Measurements from ENCODE around the gene POFUT1. TPM values are rescaled to one million over a fixed set of nuclear protein-coding genes. Genes with fewer than 3 reads are reported as not detected.

POFUT1 gene
- total RNA-seq, 2 experiments from 2014 or later = 23.9 to 24.2 TPM

- POLR2A ChIA-PET = no interaction called here
- no peak overlapping the region for H3K27ac Mint-ChIP-seq
- no peaks in the 10 kb centered on the region for H3K4me1 Mint-ChIP-seq
- ATAC-seq (ENCODE audit: low read depth) = no peak
- no peaks in the 10 kb centered on the region for H3K9me3 Mint-ChIP-seq
- no peaks in the 10 kb centered on the region for H3K27me3 Mint-ChIP-seq
- DNase-seq = no peak
- no peak overlapping the region for H3K4me3 Mint-ChIP-seq
- H3K36me3 Mint-ChIP-seq = peaks cover 3% of the 10 kb centered on the region
These were observed 28.2 kb upstream of the POFUT1 start for GRCh38 chr20:32179515-32179914.

DNA sequence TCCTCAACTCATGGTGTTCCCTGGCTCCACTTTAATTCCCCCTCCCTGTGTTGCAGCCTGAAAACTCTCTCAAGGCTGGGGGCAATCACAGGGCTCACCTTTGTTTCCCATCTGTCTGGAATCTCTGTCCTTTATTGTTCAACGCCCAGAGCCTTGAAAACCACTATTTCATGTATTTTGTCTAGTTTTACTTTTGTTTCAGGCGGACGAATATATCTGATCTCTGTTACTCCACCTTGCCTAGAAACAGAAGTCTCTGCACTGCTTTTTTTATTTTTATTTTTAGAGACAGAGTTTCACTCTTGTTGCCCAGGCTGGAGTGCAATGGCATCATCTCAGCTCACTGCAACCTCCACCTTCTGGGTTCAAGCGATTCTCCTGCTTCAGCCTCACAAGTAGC lies 27.7 kb upstream of the POFUT1 start:
- Mint-ChIP-seq H3K9me3 (no peaks in the 10 kb centered on the region), H3K27ac (no peak overlapping the region), H3K27me3 (no peaks in the 10 kb centered on the region), H3K4me3 (no peak overlapping the region), H3K4me1 (no peaks in the 10 kb centered on the region), H3K36me3 (peaks cover 3% of the 10 kb centered on the region)
- ATAC-seq (ENCODE audit: low read depth) (no peak), DNase-seq (no peak)
- POLR2A ChIA-PET = no interaction called here

- H3K27me3 Mint-ChIP-seq = no peaks in the 10 kb centered on the region
These were observed 26.1 kb upstream of the POFUT1 start for GRCh38 chr20:32181606-32182005.

GRCh38 chr20:32183947-32184635 lies 23.6 kb upstream of the POFUT1 start:
- H3K36me3 Mint-ChIP-seq = no peaks in the 10 kb centered on the region
- ATAC-seq (ENCODE audit: low read depth) (no peak), DNase-seq (no peak)
- no peak overlapping the region for H3K4me3 Mint-ChIP-seq
- POLR2A ChIA-PET = interaction anchor here (0.7 kb wide), 1 partner anchor 409 kb away, joined by 5 read pairs; no protein-coding TSS in a partner anchor
- H3K27ac Mint-ChIP-seq = no peak overlapping the region
- no peaks in the 10 kb centered on the region for H3K9me3 Mint-ChIP-seq
- no peaks in the 10 kb centered on the region for H3K27me3 Mint-ChIP-seq
- peaks cover 4% of the 10 kb centered on the region for H3K4me1 Mint-ChIP-seq

More at GRCh38 chr20:32181606-32182005, 26.1 kb upstream of the POFUT1 start:
- DNase-seq (no peak), ATAC-seq (ENCODE audit: low read depth) (no peak)
- no peak overlapping the region for H3K4me3 Mint-ChIP-seq
- no peaks in the 10 kb centered on the region for H3K9me3 Mint-ChIP-seq
- H3K27ac Mint-ChIP-seq = no peak overlapping the region
- POLR2A ChIA-PET = no interaction called here
- H3K4me1 Mint-ChIP-seq = no peaks in the 10 kb centered on the region
- H3K36me3 Mint-ChIP-seq = peaks cover 3% of the 10 kb centered on the region

GRCh38 chr20:32184961-32185603 lies 22.6 kb upstream of the POFUT1 start:
- peaks cover 6% of the 10 kb centered on the region for H3K4me1 Mint-ChIP-seq
- no peak for DNase-seq
- H3K9me3 Mint-ChIP-seq = no peaks in the 10 kb centered on the region
- H3K4me3 Mint-ChIP-seq = no peak overlapping the region
- no peaks in the 10 kb centered on the region for H3K36me3 Mint-ChIP-seq
- H3K27me3 Mint-ChIP-seq = no peaks in the 10 kb centered on the region
- ATAC-seq (ENCODE audit: low read depth) = no peak
- H3K27ac Mint-ChIP-seq = no peak overlapping the region
- POLR2A ChIA-PET = no interaction called here

GRCh38 chr20:32186506-32186905 lies 21.2 kb upstream of the POFUT1 start:
- DNase-seq (no peak), ATAC-seq (ENCODE audit: low read depth) (no peak)
- H3K27ac Mint-ChIP-seq = no peak overlapping the region
- H3K36me3 Mint-ChIP-seq = no peaks in the 10 kb centered on the region
- H3K9me3 Mint-ChIP-seq = no peaks in the 10 kb centered on the region
- H3K4me1 Mint-ChIP-seq = peaks cover 11% of the 10 kb centered on the region
- H3K27me3 Mint-ChIP-seq = no peaks in the 10 kb centered on the region
- POLR2A ChIA-PET = interaction anchor here (0.7 kb wide), 1 partner anchor 61 kb away, joined by 4 read pairs; no protein-coding TSS in a partner anchor
- no peak overlapping the region for H3K4me3 Mint-ChIP-seq

DNA sequence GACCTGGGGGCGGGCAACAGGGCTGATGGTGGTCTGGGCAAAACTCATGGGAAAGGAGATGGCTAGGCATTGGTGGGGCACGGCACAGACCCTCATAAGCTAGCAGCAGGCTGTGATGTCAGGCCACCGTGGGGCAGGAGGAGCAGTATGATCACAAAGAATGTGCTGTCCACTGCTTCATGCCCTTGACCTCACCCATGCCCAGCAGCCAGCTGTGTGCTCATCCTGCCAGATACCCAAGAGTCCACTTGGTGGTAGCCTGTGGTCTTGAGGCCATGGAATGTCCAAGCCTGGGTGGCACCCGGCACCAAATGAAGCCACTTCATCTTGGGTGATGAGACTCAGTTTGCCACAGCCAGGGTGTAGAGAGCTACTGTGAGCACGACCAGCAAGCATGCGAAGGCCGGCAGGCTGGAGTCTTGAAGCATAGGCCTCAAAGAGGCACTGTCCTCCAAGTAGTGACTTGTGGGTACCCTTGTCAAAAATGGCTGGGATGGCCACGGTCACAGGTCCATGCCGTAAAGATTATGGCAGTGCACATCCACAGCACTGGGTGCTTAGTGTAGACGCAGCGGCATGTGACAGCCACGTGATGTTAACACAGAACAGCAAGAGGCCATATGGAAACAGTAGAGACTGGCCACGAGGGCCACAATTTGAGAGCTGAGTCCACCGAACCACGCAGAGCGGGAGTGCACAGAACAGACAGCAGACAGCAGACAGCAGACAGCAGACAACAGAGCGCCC lies 19.1 kb upstream of the POFUT1 start:
- H3K4me3 Mint-ChIP-seq = peak overlapping the region; percentile 73
- no peak for ATAC-seq (ENCODE audit: low read depth)
- peaks cover 15% of the 10 kb centered on the region for H3K4me1 Mint-ChIP-seq
- peaks cover 2% of the 10 kb centered on the region for H3K36me3 Mint-ChIP-seq
- no peaks in the 10 kb centered on the region for H3K27me3 Mint-ChIP-seq
- POLR2A ChIA-PET = no interaction called here
- DNase-seq = no peak
- H3K9me3 Mint-ChIP-seq = no peaks in the 10 kb centered on the region
- H3K27ac Mint-ChIP-seq = peak overlapping the region; percentile 50

DNA sequence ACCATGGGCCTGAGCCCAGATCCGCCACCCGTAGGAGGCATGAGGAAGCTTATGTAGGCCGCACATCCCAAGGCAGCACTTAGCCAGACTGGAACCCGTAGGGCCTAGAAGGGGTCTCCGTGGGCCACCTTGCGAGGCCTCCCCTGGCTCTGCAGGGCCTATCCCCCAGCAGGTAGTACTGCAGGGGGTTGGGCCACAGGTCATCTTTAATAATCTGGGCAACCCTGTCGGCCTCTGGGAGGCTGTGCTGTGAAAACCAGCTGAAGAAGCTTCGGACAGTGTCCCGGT lies 18.6 kb upstream of the POFUT1 start:
- peak overlapping the region; percentile 82 for H3K4me3 Mint-ChIP-seq
- H3K36me3 Mint-ChIP-seq = peaks cover 2% of the 10 kb centered on the region
- H3K27ac Mint-ChIP-seq = no peak overlapping the region
- H3K4me1 Mint-ChIP-seq = peaks cover 19% of the 10 kb centered on the region
- no peak for DNase-seq
- no peaks in the 10 kb centered on the region for H3K27me3 Mint-ChIP-seq
- no peaks in the 10 kb centered on the region for H3K9me3 Mint-ChIP-seq
- ATAC-seq (ENCODE audit: low read depth) = no peak
- POLR2A ChIA-PET = interaction anchor here (0.5 kb wide), 1 partner anchor 346 kb away, joined by 3 read pairs; no protein-coding TSS in a partner anchor

DNA sequence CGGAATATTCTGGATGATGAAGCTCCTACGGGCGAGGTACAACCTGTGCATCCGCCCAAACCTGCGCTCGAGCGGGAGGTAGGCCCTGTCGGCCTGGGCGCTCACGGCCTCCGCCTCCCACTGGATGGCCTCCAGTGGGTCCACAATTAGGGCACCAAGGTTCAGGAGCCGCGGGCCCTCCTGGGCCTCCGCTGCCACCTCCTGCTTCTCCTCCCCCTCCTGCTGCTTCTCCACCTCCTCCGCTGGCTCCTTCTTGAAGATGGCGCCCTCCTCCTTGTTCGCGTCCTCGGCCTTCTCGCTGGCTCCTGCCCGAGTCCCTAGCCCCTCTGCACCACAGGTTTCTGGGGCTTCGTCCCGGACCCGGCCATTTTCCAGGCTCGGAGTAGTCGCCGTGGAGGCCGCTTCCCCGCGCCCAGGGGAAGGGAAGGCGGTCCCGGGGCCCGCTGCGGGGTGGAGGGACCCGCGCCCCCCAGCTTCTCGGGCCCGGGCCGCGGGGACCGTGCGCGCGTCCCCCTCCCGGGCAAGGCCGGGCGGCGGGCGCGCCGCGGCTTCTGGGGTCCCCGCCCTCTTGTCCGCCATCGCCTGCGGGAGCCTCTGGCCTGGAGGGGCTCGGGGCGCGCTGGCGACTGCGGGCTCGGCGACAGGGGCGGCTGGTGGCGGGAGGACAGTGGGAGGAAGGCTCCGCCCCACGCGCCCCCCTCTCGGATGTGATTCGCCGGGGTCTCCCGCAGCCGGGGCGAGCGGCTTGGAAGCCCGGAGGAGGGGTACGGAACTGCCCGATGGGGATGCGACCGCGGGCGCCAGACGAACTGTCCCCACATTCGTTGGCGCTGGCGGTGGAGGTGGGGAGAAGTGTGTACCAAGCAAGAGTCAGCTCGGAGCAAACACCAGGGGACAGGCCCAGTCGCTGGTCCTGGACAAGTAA lies 17.7 kb upstream of the POFUT1 start:
- Mint-ChIP-seq H3K27me3 (no peaks in the 10 kb centered on the region), H3K27ac (peak overlapping the region; percentile 76), H3K4me3 (peak overlapping the region; percentile 82), H3K9me3 (no peaks in the 10 kb centered on the region), H3K36me3 (peaks cover 2% of the 10 kb centered on the region), H3K4me1 (peaks cover 21% of the 10 kb centered on the region)
- ATAC-seq (ENCODE audit: low read depth) = peak; percentile 63
- DNase-seq = peak; percentile 62
- POLR2A ChIA-PET = interaction anchor here (0.5 to 1.0 kb wide), 2 partner anchors 87 to 345 kb away, joined by 3 read pairs; partner anchors contain the start of gene KIF3B

- no peaks in the 10 kb centered on the region for H3K9me3 Mint-ChIP-seq
- peaks cover 21% of the 10 kb centered on the region for H3K4me1 Mint-ChIP-seq
- POLR2A ChIA-PET = interaction anchor here (1.0 to 1.1 kb wide), 2 partner anchors 16 to 86 kb away, joined by 3 read pairs; partner anchors contain the start of gene KIF3B
- no peaks in the 10 kb centered on the region for H3K27me3 Mint-ChIP-seq
- H3K4me3 Mint-ChIP-seq = peak overlapping the region; percentile 70
- peaks cover 2% of the 10 kb centered on the region for H3K36me3 Mint-ChIP-seq
- peak overlapping the region; percentile 76 for H3K27ac Mint-ChIP-seq
- ATAC-seq (ENCODE audit: low read depth) (no peak), DNase-seq (no peak)
These were observed 16.9 kb upstream of the POFUT1 start for GRCh38 chr20:32190616-32191415.

- DNase-seq = no peak
- Mint-ChIP-seq H3K27ac (peak overlapping the region; percentile 31), H3K4me1 (peaks cover 21% of the 10 kb centered on the region), H3K9me3 (no peaks in the 10 kb centered on the region), H3K36me3 (peaks cover 2% of the 10 kb centered on the region), H3K4me3 (no peak overlapping the region), H3K27me3 (no peaks in the 10 kb centered on the region)
- no peak for ATAC-seq (ENCODE audit: low read depth)
- POLR2A ChIA-PET = interaction anchor here (1.1 kb wide), 1 partner anchor 15 kb away, joined by 3 read pairs; no protein-coding TSS in a partner anchor
These were observed 16.3 kb upstream of the POFUT1 start for GRCh38 chr20:32191422-32191821.

DNA sequence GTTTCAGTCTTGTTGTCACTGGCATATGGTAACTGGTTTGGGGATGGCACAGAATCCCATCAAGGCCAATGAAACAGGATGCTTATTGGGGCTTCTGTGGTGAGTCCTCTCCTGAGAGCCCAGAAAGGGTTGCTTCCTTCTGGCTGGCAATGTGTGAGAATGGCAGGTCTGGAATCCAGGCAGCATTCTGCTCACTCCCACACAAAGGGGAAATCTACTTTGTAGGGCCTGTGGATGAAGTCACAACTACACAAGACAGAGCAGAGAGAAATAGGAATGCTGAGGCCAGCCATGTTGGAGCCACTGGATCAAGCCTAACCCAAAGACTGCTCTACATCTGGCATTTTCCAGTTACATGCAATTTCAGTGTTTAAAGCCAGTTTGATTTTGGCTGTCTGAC lies 15.8 kb upstream of the POFUT1 start:
- H3K27me3 Mint-ChIP-seq = no peaks in the 10 kb centered on the region
- ATAC-seq (ENCODE audit: low read depth) (no peak), DNase-seq (no peak)
- POLR2A ChIA-PET = interaction anchor here (1.1 kb wide), 1 partner anchor 15 kb away, joined by 3 read pairs; no protein-coding TSS in a partner anchor
- H3K27ac Mint-ChIP-seq = no peak overlapping the region
- H3K4me3 Mint-ChIP-seq = no peak overlapping the region
- peaks cover 21% of the 10 kb centered on the region for H3K4me1 Mint-ChIP-seq
- H3K9me3 Mint-ChIP-seq = no peaks in the 10 kb centered on the region
- H3K36me3 Mint-ChIP-seq = peaks cover 2% of the 10 kb centered on the region
